ENCODE measurements around the gene ARMC2. TPM values are rescaled to one million over a fixed set of nuclear protein-coding genes. Genes with fewer than 3 reads are reported as not detected.

ARMC2 gene
- polyA plus RNA-seq, 3 donors = 1.7 to 7.4 (median 3.5) TPM

- no peaks in the 10 kb centered on the region for H3K79me2 ChIP-seq (ENCODE audit: insufficient read depth, low read length)
- no peaks in the 10 kb centered on the region for H4K20me1 ChIP-seq (ENCODE audit: insufficient read depth, low read length)
- H3K4me2 ChIP-seq (replicated peaks; ENCODE audit: extremely low read depth, low read length, poor library complexity, severe bottlenecking) = no peak overlapping the region
- no peak overlapping the region for H3K27ac ChIP-seq (ENCODE audit: low read depth in 1 of 2, low read length in 2 of 2)
- no peaks in the 10 kb centered on the region for H3K27me3 Mint-ChIP-seq (ENCODE audit: low read depth in 3 of 3)
- peaks cover 25 to 37% of the 10 kb centered on the region in 2 donors for H3K4me1 ChIP-seq (ENCODE audit: control insufficient read depth in 1 of 2, insufficient read depth in 2 of 2, low read length in 2 of 2)
- H3K36me3 Mint-ChIP-seq = peaks cover 29 to 32% of the 10 kb centered on the region in 2 donors
- H3K9ac ChIP-seq (ENCODE audit: insufficient read depth, low read length, poor library complexity, severe bottlenecking) = no peak overlapping the region
- H3K27ac Mint-ChIP-seq = no peak overlapping the region
- 100% methylated on average over 4 of the region's 7 CpGs for WGBS (ENCODE audit: insufficient coverage)
- H2AFZ ChIP-seq (ENCODE audit: insufficient read depth, low read depth, low read length, poor library complexity, severe bottlenecking) = no peak overlapping the region
- H3K27me3 ChIP-seq (ENCODE audit: control insufficient read depth in 2 of 2, insufficient read depth in 2 of 2, low read length in 2 of 2) = no peaks in the 10 kb centered on the region
- H3K4me1 Mint-ChIP-seq = peaks cover 38% of the 10 kb centered on the region
- no peak for DNase-seq
- H3K9me3 Mint-ChIP-seq = peaks cover 2 to 17% (median 6%) of the 10 kb centered on the region in 7 donors
- no peaks in the 10 kb centered on the region for H3K9me3 ChIP-seq (replicated peaks in 1 of 2; ENCODE audit: control insufficient read depth in 1 of 2, insufficient read depth in 1 of 2, low read length in 2 of 2)
- peaks cover 0 to 2% of the 10 kb centered on the region in 2 donors for H3K36me3 ChIP-seq (replicated peaks in 1 of 2; ENCODE audit: control insufficient read depth in 1 of 2, insufficient read depth in 2 of 2, low read length in 2 of 2)
- TF ChIP-seq CTCF (IDR thresholded peaks at IDR 0.05) = no peak
- intact Hi-C loops (cut with micrococcal nuclease) = no loop called here
- H3K4me3 ChIP-seq (replicated peaks in 1 of 3; ENCODE audit: low read depth in 2 of 3, low read length in 3 of 3) = no peak overlapping the region
- no peak overlapping the region for H3K4me3 Mint-ChIP-seq
Measured at GRCh38 chr6:108877046-108877751, 29.0 kb downstream of the ARMC2 start.

- Histone ChIP-seq H3K4me3 (replicated peaks in 1 of 3; ENCODE audit: low read depth in 2 of 3, low read length in 3 of 3) (no peak overlapping the region), H3K4me1 (ENCODE audit: control insufficient read depth in 1 of 2, insufficient read depth in 2 of 2, low read length in 2 of 2) (peaks cover 20 to 34% of the 10 kb centered on the region in 2 donors), H3K9me3 (replicated peaks in 1 of 2; ENCODE audit: control insufficient read depth in 1 of 2, insufficient read depth in 1 of 2, low read length in 2 of 2) (no peaks in the 10 kb centered on the region), H3K27ac (ENCODE audit: low read depth in 1 of 2, low read length in 2 of 2) (no peak overlapping the region), H4K20me1 (ENCODE audit: insufficient read depth, low read length) (no peaks in the 10 kb centered on the region), H3K4me2 (replicated peaks; ENCODE audit: extremely low read depth, low read length, poor library complexity, severe bottlenecking) (no peak overlapping the region), H3K36me3 (replicated peaks in 1 of 2; ENCODE audit: control insufficient read depth in 1 of 2, insufficient read depth in 2 of 2, low read length in 2 of 2) (peaks cover 0 to 2% of the 10 kb centered on the region in 2 donors), H3K27me3 (ENCODE audit: control insufficient read depth in 2 of 2, insufficient read depth in 2 of 2, low read length in 2 of 2) (no peaks in the 10 kb centered on the region), H2AFZ (ENCODE audit: insufficient read depth, low read depth, low read length, poor library complexity, severe bottlenecking) (no peak overlapping the region), H3K79me2 (ENCODE audit: insufficient read depth, low read length) (no peaks in the 10 kb centered on the region), H3K9ac (ENCODE audit: insufficient read depth, low read length, poor library complexity, severe bottlenecking) (no peak overlapping the region)
- H3K4me1 Mint-ChIP-seq = peaks cover 33% of the 10 kb centered on the region
- intact Hi-C loops (cut with micrococcal nuclease) = no loop called here
- DNase-seq = no peak
- no peak overlapping the region for H3K4me3 Mint-ChIP-seq
- H3K27ac Mint-ChIP-seq = no peak overlapping the region
- peaks cover 29 to 30% of the 10 kb centered on the region in 2 donors for H3K36me3 Mint-ChIP-seq
- no peaks in the 10 kb centered on the region for H3K27me3 Mint-ChIP-seq (ENCODE audit: low read depth in 3 of 3)
- TF ChIP-seq CTCF (IDR thresholded peaks at IDR 0.05) = no peak
- H3K9me3 Mint-ChIP-seq = peaks cover 4 to 18% (median 6%) of the 10 kb centered on the region in 7 donors
- WGBS (ENCODE audit: insufficient coverage) = 100% methylated on average over 2 of the region's 2 CpGs
Measured at GRCh38 chr6:108878942-108879341, 30.7 kb downstream of the ARMC2 start.

All from CD14-positive monocyte (primary cell).